Measurements from ENCODE around the gene FAM136A.
"Not testable (repeated sequence)": the region's sequence is repeated elsewhere in the genome, so short reads cannot be mapped to it uniquely, and the experiment has no call there.

Gene FAM136A

DNA sequence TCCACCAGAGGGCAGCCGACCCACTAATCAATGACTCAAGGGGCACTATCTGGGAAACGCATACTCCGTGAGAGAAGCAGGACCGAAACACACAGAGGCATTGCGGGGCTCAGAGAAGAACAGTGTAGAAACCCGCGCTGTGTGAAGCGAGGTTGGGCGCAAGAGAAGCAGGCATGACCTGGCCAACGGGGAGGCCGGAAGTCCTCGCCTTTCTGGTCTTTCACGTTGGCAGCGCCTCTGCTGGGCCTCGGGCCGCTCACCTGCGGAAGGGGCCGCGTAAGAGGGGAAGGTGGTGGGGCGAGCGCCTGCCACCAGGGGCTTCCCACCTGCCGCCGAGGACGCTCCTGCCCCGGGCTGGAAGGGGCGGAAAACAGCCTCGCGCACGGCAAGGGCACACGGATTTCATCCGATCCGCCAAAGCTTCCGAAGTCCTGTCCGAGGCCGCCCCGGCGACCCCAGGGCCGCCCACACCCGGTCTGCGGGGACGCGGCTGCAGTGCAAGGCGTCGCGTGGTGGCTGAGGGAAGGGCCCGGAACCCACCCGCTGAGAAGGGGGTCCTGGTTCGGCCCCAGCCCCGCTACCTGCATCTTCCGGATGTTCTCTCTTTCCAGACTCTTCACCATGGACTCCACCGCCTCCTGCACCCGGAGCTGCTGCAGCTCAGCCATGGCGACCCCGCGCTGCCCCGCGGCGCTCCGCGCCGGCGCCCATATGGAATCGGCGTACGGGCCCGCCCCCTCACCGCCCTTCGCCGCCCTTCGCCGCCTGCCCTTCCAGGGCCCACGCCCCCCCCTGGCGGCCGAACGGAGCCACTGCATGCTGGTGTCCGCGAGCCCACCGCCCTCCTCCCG is at the start of gene FAM136A:
Gene FAM136A, minus strand, starts transcription at position 724 of the 851 bp plus-strand sequence. Its CDS starts 56 bp downstream, at position 668.
- DNase-seq (ENCODE audit: low read depth) = peak; percentile 87

DNA sequence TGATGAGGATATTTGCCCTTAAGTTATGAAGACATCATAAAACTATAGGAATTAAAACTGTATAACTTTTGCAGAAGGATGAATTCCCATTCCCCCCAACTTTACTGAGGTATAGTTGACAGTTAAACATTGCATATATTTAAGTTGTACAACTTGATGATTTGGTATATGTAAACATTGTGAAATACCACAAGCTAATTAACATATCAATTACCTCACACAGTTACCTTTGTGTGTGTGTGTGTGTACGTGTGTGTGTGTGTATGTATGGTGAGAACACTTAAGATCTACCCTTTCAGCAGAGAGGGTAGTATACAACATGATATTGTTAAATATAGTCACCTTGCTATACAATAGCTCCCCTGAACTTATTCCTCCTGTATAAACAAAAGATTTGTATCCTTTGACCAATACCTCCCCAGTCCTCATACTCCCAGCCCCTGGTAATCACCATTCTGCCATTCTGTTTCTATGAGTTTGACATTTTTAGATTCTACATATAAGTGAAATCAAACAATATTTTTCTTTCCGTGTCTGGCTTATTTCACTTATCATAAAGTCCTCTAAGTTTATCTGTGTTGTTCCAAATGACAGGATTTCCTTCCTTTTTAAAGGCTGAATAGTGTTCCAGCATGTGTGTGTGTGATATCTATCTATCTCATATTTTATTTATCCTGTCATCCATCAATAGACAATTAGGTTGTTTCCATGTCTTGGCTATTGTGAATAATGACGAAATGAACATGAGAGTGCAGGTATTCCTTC is 48.2 kb upstream of the FAM136A start:
- no peak for DNase-seq (ENCODE audit: low read depth)

DNA sequence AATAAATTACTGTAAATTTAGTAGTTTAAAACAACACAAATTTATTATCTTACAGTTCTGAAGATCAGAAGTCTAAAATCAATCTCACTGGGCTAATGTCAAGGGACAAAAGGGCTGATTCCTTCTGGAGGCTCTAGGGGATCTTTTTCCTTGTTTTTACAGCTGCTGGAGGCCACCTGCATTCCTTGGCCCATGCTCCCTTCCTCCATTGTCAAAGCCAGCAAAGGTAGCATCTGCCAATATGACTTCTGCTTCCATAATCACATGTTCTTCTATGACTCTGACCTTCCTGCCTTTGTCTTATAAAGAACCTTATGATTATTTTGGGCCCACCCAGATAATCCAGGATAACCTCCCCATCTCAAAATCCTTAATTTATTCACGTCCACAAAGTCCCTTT is 46.0 kb upstream of the FAM136A start:
- DNase-seq (ENCODE audit: low read depth) = no peak

DNA sequence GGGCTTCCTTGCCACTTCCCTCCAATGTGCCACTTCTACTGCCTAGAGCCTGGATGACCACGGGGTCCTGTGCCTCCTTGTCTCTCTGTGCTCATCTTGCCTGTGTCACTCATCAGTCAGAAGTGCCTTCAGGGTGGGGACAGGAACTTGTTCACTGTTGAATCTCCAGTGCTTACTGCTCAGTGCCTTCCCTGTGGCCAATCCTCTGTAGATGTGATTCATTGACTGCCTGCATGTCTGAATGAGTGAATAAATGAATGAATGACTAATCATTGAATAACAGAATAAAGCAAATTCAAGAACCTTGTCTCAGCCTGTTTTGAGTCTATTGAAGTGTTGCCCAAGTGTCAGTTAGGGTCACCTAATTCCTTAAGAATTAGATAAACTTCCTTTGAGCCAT is 42.3 kb upstream of the FAM136A start:
- no peak for DNase-seq (ENCODE audit: low read depth)

DNA sequence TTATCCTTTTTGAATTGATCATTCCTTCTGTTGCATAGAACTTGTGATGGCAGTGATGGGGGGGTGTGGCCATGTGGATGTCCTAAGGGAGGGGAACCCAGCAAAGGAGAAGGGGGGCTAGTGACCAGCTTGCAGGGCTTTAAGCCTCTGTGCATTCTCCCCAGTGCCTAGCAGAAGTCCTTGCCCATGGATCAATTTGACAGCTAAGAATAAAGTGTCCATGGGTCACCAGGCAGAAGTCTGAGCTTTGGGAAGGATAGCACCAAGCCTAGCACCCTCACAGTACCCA is 39.6 kb upstream of the FAM136A start:
- DNase-seq (ENCODE audit: low read depth) = no peak

DNA sequence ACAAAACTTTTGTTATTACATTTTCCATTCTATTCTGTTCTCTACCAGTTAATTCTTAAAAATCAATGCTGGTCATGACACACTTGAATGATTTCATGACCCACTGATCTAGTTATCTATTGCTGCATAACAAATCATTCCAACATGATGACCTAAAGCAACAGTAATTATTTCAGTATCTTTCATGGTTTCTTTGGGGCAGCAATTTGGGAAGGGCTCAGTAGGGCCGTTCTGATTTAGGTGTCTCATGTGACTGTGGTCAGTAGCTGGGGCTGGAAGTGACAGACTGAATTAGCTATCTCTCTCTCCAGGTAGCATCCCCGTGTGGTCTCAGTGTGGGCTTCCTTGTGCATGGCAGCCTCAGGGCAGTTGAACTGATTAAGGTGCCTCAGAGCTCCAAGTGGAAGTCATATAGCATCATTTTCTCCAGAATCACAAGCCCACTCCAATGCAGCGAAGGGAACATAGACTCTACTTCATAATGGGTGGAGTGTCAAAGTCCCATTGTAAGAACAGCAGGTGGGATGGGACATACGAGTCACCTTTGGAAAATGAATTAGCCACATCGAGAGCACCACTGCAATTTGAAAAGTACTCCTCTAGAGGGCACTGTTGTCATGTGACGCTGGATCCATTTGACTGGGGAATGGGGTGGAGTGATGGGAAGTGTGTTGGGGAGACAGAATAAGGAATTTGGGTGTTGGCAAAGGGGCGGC is 39.1 kb upstream of the FAM136A start:
- peak; percentile 8 for DNase-seq (ENCODE audit: low read depth)

DNA sequence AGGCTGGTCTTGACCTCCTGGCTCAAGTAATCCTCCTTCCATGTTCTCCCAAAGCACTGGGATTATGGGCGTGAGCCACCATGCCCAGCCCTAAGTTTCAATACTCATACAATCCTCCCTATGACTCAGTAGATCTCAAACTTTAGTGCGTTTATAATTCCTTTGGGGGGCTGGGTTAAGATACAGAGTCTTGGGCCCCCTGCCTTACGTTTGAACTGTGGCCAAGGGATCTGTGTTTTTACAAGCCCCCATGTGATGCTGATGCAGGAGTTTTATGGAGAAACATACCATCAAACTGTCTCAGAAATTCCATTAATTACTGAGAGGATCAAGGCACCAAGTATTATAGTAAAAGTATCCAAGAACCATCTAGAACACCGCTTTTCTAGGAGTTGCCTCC is 38.2 kb upstream of the FAM136A start:
- DNase-seq (ENCODE audit: low read depth) = no peak

DNA sequence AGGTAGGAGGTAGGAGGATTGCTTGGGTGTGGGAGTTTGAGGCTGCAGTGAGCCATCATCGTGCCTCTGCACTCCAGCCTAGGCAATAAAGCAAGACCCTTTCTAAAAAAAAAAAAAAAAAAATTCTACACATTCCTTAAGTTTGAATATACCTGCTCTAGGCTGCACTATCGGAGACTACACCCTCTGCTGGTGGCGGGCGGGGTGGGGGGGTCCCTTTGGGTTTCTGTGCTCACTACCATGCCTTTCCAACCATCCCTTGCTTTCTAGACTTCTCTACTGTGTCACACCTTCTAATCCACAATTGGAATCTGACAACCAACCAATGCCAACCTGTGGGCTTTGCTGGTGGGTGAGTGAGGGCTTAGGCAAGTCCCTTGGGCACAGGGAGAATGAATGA is 34.7 kb upstream of the FAM136A start:
- no peak for DNase-seq (ENCODE audit: low read depth)

DNA sequence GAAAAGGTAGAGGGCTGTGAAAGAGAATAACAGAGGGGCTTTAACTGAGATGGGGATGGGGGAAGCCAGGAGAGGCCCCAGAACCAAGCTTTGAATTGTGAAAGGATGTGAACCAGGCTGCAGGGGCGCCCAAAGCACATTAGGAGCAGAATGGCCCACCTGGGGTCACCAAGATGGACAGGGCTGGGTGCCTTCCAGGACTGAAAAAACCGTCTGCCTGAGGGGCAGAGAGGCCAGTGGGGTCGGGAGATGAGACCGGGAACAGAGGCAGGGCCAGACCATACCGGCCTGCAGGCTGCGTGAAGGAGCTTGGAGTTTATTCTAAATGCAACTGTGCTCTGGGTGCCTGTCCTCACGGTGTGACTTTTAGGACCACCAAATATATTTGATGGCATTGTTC is 29.1 kb upstream of the FAM136A start:
- no peak for DNase-seq (ENCODE audit: low read depth)

DNA sequence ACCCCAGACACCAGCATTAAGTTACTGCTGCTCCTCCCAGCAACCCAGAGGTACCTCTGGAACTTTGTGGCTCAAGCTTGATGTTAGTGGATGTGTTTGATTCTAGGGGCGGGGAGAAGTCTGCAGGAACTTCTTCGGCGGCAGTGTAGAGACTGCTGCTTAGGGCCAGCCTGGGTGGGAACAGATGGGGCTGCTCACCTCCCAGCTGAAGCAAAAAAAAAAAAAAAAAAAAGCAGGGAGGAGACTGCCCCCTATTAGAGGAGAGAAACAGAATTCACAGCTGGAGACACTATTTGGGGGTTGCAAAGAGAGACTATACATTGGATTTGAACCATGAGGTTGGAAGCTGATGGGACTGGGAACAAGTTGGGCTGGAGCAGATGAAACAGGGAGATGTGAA is 28.6 kb upstream of the FAM136A start:
- no peak for DNase-seq (ENCODE audit: low read depth)

DNA sequence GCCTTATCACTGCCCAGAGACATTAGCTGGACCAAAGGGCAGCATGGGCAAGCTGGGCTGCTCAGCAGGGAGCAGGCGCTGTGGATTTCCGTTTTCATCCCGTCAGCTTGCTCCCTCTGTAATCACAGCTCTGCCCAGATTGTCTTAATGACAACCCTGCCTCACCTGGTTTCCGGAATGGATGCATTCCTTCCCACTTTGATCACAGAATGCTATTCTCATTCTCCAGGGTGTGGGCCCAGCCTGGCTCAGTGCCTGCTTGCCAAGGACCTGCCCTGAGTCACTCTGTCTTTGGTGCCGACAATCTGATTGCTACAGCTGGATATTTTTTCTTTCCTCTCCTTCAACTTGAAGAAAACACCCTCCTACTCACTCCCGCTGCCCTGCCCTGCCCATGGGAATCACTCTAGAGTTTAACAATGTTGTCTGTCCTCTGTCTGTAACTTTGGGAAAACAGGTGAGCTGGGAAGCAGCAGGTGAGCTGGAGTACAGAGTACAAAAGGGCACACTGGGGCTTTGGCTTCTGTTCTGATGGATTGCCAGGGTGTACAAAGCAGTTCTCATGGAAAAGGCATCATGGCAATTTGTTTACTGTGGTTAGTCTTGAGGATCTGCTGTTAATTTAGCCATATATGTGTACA is 27.2 kb upstream of the FAM136A start:
- DNase-seq (ENCODE audit: low read depth) = no peak

DNA sequence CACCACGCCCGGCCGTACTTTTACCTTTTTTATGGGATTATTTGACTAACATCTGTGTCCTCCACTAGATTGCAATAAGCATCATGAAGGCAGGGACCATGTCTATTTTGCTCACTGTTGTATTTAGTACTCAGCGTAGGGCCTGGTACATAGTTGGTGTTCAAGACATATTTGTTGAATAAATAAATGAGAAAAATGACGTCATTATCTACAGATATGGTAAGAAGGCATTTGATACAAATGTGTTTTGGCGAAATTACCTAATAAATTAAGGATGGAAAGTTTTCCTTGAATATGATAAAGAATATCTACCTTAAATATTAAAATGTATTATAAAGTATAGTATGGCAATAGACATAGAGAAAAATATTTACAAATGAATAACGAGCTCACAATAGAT is 24.0 kb upstream of the FAM136A start:
- no peak for DNase-seq (ENCODE audit: low read depth)

DNA sequence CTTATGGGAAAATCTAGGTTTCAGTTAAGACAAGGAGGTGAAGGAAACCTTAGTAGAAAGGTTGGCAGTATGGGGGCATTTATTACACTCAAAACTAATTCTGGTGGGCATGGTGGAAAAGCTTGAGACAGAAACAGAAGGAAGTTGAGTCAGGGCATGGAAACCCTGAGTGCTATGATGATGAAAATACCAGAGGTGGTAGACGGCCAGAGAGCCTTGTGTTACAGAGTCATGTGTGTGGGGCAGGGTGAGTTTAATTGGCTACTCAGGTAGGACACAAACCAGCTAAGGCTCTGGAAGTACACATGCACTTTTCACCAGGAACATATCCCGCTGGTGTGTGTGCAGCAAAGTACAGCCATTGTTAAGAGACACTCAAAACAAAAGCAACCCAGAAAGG is 20.7 kb upstream of the FAM136A start:
- no peak for DNase-seq (ENCODE audit: low read depth)

DNA sequence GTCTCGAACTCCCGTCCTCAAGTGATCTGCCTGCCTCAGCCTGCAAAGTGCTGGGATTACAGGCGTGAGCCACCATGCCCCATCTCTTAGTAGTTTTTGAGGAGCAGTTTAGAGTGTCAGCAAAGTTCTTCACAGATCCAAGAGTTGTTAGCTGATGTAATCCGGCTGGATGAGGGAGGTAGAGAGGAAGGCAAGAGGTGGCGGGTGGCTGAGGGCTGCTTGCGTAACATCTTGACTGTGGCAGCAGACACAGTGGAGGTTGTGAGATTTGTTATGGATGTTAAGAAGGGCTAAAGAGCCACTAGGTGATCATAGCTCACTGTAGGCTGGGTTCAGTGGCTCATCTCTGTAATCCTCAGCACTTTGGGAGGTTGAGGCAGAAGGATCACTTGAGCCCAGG is 19.5 kb upstream of the FAM136A start:
- no peak for DNase-seq (ENCODE audit: low read depth)

DNA sequence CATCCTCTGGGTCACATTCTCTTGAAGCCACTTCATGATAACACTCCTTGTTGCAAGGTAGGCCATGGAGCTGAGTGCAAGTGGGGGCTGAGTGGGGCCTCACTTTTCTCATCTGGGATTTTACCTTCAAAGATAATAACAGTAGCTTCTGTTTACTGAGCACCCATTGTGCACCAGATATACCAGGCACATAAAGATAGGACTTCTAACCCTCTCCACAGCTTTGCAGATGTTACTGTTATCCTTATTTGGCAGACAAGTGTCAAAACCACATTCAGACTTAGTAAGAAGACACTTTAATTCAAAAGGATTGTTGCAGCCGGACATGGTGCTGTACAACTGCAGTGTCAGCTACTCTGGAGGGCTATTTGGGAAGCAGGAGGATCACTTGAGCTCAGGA is 12.8 kb upstream of the FAM136A start:
- DNase-seq (ENCODE audit: low read depth) = no peak

DNA sequence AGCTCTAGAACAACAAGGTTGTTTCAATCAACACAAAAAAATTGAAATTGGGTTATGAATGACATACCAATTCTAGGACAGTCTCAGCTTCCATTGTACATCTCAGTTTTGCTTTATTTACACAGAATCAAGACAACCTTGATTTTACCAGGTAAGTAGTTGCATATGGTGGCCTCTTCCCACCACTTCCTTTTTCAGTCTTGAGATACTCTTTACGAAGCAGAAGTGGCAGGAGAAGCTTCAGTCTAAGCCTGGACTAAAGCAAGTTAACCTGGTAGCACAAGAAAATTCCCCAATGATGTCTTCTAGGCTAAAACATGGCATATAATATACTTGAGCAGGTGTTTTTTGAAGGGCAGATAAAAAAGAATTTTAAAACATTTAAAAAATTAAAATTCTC is 10.7 kb upstream of the FAM136A start:
- no peak for DNase-seq (ENCODE audit: low read depth)

DNA sequence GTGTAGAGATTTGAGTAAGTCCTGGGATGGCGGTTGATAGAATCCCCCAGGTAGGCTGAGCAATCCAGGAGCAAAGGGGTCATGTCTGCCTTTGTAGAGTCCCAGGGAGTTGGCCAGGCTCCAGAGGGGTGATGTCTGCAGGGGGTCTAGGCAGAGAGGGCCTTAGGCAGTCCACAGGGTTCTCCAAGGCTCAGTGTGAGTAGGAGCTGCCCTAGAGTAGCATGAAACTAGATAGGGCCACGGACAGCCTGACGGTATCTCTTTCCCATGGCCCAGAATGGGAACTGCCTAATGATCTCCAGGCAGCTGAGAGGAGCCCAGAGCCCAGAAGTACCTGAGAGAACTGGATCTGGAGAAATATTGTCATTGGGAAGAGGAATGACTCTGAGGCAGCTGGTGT is 9.0 kb upstream of the FAM136A start:
- DNase-seq (ENCODE audit: low read depth) = no peak

DNA sequence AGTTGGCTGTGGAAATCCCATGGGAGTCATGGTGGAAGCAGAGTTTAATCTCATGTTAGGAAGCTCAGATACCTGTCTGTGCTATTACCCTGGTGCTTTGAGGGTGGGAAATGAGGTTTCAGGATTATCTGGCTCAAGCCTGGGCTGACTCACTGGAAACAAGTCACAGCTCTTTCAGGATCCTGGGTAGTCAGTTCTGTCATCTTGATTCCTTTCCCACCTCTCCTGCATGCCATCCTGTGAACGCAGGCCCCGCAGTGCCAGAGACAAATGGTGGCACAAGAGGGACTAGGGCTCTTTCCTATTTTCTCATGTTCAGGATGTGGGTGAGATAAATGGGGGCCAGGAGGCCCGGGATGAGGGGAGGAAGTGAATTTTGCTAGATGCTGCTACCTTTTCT is 3.7 kb upstream of the FAM136A start:
- DNase-seq (ENCODE audit: low read depth) = no peak

DNA sequence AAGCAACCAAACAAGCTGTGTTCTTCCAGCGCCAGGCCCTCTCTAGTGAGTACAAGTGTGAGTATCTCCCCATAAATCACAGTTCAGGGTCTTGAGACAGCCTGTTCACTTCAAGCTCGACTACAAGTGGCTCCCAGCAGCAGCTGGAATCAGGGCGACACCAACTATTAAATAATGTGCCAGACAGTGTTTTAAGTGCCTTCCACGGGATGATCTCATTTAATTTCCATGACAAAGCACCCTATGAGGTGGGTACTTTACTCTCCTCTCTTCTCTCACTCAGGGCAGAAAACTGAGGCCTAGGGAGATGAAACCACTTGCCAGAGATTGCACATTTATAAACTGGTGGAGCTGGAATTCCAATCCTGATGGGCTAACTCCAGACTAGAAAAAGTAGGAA is 2.6 kb upstream of the FAM136A start:
- DNase-seq (ENCODE audit: low read depth) = no peak

DNA sequence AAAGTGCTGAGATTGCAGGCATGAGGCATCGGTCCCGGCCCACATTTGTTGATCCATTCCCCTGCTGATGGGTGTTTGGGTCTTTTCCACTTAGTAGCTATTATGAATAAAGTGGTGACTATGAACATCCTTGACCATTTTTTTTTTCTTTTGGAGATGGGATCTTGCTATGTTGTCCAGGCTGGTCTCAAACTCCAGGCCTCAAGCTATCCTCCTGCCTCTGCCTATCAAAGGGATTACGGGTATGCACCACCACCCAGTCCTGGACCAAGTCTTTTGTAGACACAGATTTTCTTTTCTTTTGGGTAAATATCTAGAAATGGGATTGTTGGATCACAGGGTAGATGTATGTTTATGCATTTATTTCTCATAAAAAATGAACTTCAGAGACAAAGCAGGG is 1.3 kb upstream of the FAM136A start:
- no peak for DNase-seq (ENCODE audit: low read depth)

DNA sequence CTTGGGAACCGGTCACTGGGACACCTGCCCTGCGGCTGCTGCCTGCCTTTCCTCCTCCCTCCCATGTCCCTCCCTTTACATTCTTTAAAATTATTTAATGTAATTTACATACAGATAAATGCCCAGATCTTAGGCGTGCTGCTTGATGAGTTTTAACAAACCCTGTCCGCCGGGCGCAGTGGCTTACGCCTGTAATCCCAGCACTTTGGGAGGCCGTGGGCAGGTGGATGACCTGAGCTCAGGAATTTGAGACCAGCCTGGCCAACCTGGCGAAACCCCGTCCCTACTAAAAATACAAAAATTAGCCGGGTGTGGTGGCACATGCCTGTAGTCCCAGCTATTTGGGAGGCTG is 304 bp upstream of the FAM136A start:
- DNase-seq (ENCODE audit: low read depth) = not testable (repeated sequence)

DNA sequence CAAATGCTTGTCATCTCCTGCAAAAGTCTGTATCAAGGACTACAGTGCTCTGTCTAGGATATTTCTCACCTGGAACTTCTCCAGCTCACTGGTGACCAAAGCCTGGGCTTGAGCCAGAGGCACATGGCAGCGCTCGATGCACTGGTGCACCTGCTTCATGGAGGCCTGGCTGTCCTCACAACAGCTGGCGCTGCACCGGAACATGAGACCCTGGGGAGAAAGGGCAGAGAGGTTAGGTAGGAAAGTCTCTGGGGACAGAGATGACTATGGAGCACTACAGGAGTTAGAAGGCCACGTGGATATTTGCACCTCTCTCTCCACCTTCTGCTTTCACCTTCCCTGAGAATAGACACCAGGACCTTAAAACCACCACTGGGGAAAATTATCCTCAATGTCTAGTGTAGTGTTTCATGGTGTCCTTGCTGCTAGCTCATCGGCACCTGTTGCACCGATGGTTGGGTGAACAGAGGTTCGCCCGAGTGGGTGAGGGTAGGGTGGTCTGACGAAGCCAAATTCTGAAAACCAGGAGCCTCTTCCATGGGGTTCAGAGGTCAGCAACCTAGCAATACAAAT is 1.0 kb downstream of the FAM136A start:
- DNase-seq (ENCODE audit: low read depth) = no peak

All from activated T-cell treated with anti-CD3 and anti-CD28 coated beads for 24 hours (primary cell).